Spleen (tissue), 11 donors: ENCODE measurements around the gene GJA3. TPM values are rescaled to one million over a fixed set of nuclear protein-coding genes. Genes with fewer than 3 reads are reported as not detected.

Source experiments
- DNase-seq: peaks from one replicate; pipeline ENCODE4 v3.0.0-alpha.2; 2020
- H3K27ac ChIP-seq, 8 donors: fragments of 200-600 bp; sonication (generic) in 7 of 8; 1 replicate in 4 of 8; 2 replicates in 4 of 8; pipeline versions ENCODE4 v1.5.0 to v1.8.0; 2016 to 2021; ENCODE audit warnings: inconsistent platforms in 4 of 8, mild to moderate bottlenecking in 4 of 8, moderate library complexity in 1 of 8
- H3K27me3 ChIP-seq, 7 donors: fragments of 200-600 bp; sonication (generic) in 6 of 7; replicated peaks in 1 of 7; 1 replicate in 4 of 7; 2 replicates in 3 of 7; pipeline versions ENCODE4 v1.5.0 to v1.8.0; 2016 to 2021; ENCODE audit warnings: inconsistent platforms in 3 of 7, mild to moderate bottlenecking in 1 of 7
- H3K36me3 ChIP-seq, 6 donors: fragments of 200-600 bp; sonication (generic) in 5 of 6; 1 replicate in 4 of 6; 2 replicates in 2 of 6; pipeline versions ENCODE4 v1.5.0 to v1.8.0; 2016 to 2021; ENCODE audit warnings: inconsistent platforms in 2 of 6
- H3K4me1 ChIP-seq, 6 donors: fragments of 200-600 bp; sonication (generic) in 5 of 6; 1 replicate in 3 of 6; 2 replicates in 3 of 6; pipeline versions ENCODE4 v1.5.0 to v1.8.0; 2016 to 2021; ENCODE audit warnings: inconsistent platforms in 3 of 6
- H3K4me3 ChIP-seq, 8 donors: fragments of 200-600 bp; sonication (generic) in 7 of 8; 1 replicate in 4 of 8; 2 replicates in 4 of 8; pipeline versions ENCODE4 v1.5.0 to v1.8.0; 2016 to 2021; ENCODE audit warnings: inconsistent platforms in 4 of 8, mild to moderate bottlenecking in 4 of 8, moderate library complexity in 2 of 8
- H3K9me3 ChIP-seq, 8 donors: fragments of 200-600 bp; sonication (generic) in 7 of 8; 1 replicate in 4 of 8; 2 replicates in 4 of 8; pipeline versions ENCODE4 v1.5.0 to v1.8.0; 2016 to 2021; ENCODE audit warnings: inconsistent platforms in 4 of 8
- CTCF ChIP-seq, 11 experiments: fragments of 200-600 bp in 7 of 11; fragments of 450-650 bp in 4 of 11; sonication (generic) in 4 of 11; IDR thresholded peaks in 8 of 11; conservative IDR thresholded peaks in 3 of 11; 1 replicate in 7 of 11; 2 replicates in 4 of 11; pipeline versions ENCODE4 v1.4.0 to v1.8.0; 2016 to 2021; ENCODE audit warnings: antibody characterized with exemption in 11 of 11, inconsistent platforms in 4 of 11, mild to moderate bottlenecking in 1 of 11
- POLR2A ChIP-seq, 3 donors: fragments of 450-650 bp; IDR thresholded peaks; one replicate each; pipeline ENCODE4 v1.5.1; 2017; ENCODE audit warnings: antibody characterized with exemption in 3 of 3, mild to moderate bottlenecking in 1 of 3
- POLR2AphosphoS5 ChIP-seq, 3 donors: sonication (generic); formaldehyde crosslinking; IDR thresholded peaks; one replicate each; pipeline ENCODE4 v1.5.1; 2017; ENCODE audit warnings: antibody characterized with exemption in 3 of 3
- WGBS, 5 donors: extraction: QIAGEN DNeasy Blood & Tissue Kit in 3 of 5; methylation state at CpG; one replicate each; pipeline versions ENCODE4 v1.1.5 to v1.1.7; 2013 to 2018; 5-methylcytosine and 5-hydroxymethylcytosine counted together
- intact Hi-C: fragments of 100-400 bp; cut with DNase I; formaldehyde crosslinking; loops from one replicate; pipeline ENCODE4 v1.15.0; 2023; ENCODE audit warnings: low total_unique reads
- polyA plus RNA-seq, 3 donors: library from polyadenylated mRNA; stranded (reverse); fragments of 200-250 nt; gene quantifications; one replicate each; pipeline ENCODE4 v1.2.1, GENCODE V29; 2013
- total RNA-seq, 7 donors: library from RNA; depleted of rRNA in 3 of 7; stranded (reverse); fragments of >200 nt in 3 of 7; fragmentation: NEBNext Ultra II Directional in 4 of 7; extraction: Animal tissue kit (Norgen Biotek cat#: 25700) in 4 of 7; gene quantifications; one replicate each; pipeline versions ENCODE4 v1.1.0 to v1.2.1, GENCODE V29; 2016 to 2021
- donor health status: healthy with polysubstance abuse.
- donor health status: DM: no; HTN: no; CAD: no; lungs with moderate emphysema.
- donor health status: DM: no; HTN: no; CAD: no.
- donor health status: Bipolar disorder and iron deficiency.
- donor health status: healthy.
- donor health status: DM: no; HTN: no; CAD: no.
- donor health status: DM: yes; HTN: yes; CAD: no.

Gene GJA3
- total and polyA plus RNA-seq, 10 donors, result 0.12 to 0.43 (median 0.25) TPM

GRCh38 chr13:20105161-20105689 lies 55.6 kb downstream of the GJA3 start:
- H3K36me3 ChIP-seq, result no peaks in the 10 kb centered on the region
- no peak overlapping the region for H3K4me3 ChIP-seq
- no peaks in the 10 kb centered on the region for H3K4me1 ChIP-seq
- intact Hi-C loops, result no loop called here
- H3K9me3 ChIP-seq, result no peaks in the 10 kb centered on the region
- DNase-seq, result no peak
- no peak overlapping the region for H3K27ac ChIP-seq
- TF ChIP-seq POLR2AphosphoS5 (IDR thresholded peaks at IDR 0.05) (no peak), POLR2A (IDR thresholded peaks at IDR 0.05) (no peak), CTCF (IDR thresholded peaks at IDR 0.05 in 8 of 11, conservative IDR thresholded peaks at IDR 0.05 in 3 of 11) (no peak)
- H3K27me3 ChIP-seq, result peaks cover 0 to 53% (median 9%) of the 10 kb centered on the region in 7 donors
- WGBS, 5 donors, result 73 to 85% (median 80%) methylated on average over 13 of the region's 13 CpGs

GRCh38 chr13:20102525-20103180 lies 58.2 kb downstream of the GJA3 start:
- Histone ChIP-seq H3K27ac (no peak overlapping the region), H3K27me3 (peaks cover 0 to 74% (median 14%) of the 10 kb centered on the region in 7 donors), H3K4me3 (no peak overlapping the region), H3K36me3 (no peaks in the 10 kb centered on the region), H3K4me1 (no peaks in the 10 kb centered on the region), H3K9me3 (no peaks in the 10 kb centered on the region)
- intact Hi-C loops, result no loop called here
- no peak for TF ChIP-seq CTCF (IDR thresholded peaks at IDR 0.05 in 8 of 11, conservative IDR thresholded peaks at IDR 0.05 in 3 of 11)
- TF ChIP-seq POLR2A (IDR thresholded peaks at IDR 0.05), result no peak
- TF ChIP-seq POLR2AphosphoS5 (IDR thresholded peaks at IDR 0.05), result no peak
- no peak for DNase-seq
- 31 to 42% (median 37%) methylated on average over 9 of the region's 9 CpGs for WGBS, 5 donors

DNA sequence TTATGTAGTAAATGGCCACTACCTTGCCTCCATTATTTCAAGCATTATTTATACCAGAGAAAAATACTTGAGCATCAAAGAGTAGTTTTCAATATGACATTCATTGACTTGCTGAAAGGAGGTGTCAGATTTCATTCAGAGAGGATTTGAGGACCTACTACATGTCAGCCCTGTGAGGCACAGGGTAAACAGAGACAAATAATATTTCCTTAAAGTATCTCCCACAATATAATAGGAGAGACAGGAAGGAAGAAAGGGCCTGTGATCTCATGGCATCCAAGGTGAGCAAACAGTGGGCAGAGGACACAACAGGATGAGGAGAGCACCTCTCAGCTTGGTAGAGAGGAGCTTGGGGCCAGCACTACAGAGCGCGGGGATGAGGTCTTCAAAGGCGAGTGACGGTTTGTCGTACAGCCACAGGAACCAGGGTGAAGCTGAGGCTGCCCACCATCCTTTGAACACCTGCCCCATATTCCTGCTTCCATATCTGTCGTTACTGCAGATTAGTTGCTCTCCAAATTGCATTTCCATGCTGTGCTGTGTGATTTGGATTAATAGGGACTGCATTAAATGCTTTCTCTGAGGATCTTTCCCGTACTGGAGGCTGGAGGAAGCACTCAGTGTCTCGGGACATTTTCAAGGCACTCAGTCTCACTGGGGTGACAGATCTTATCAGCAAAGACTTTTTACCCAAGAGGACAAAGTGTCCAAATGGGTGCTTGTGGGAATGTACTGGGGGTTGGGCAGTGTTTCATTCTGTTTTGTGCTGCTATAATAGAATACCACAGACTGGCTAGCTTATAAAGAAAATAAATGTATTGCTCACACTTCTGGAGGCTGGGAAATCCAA lies 59.2 kb downstream of the GJA3 start:
- no peaks in the 10 kb centered on the region for H3K4me1 ChIP-seq
- H3K27ac ChIP-seq, result no peak overlapping the region
- no peak overlapping the region for H3K4me3 ChIP-seq
- peaks cover 0 to 77% (median 14%) of the 10 kb centered on the region in 7 donors for H3K27me3 ChIP-seq
- no peak for TF ChIP-seq CTCF (IDR thresholded peaks at IDR 0.05 in 8 of 11, conservative IDR thresholded peaks at IDR 0.05 in 3 of 11)
- TF ChIP-seq POLR2AphosphoS5 (IDR thresholded peaks at IDR 0.05), result no peak
- no peak for DNase-seq
- no peaks in the 10 kb centered on the region for H3K9me3 ChIP-seq
- 54 to 67% (median 62%) methylated on average over 8 of the region's 8 CpGs for WGBS, 5 donors
- intact Hi-C loops, result no loop called here
- H3K36me3 ChIP-seq, result no peaks in the 10 kb centered on the region

GRCh38 chr13:20099319-20099718 lies 61.5 kb downstream of the GJA3 start:
- H3K27me3 ChIP-seq, result peaks cover 0 to 60% (median 10%) of the 10 kb centered on the region in 7 donors
- TF ChIP-seq CTCF (IDR thresholded peaks at IDR 0.05 in 8 of 11, conservative IDR thresholded peaks at IDR 0.05 in 3 of 11), result no peak
- TF ChIP-seq POLR2AphosphoS5 (IDR thresholded peaks at IDR 0.05), result no peak
- no peak for TF ChIP-seq POLR2A (IDR thresholded peaks at IDR 0.05)

More at GRCh38 chr13:20099319-20099718, 61.5 kb downstream of the GJA3 start:
- DNase-seq, result no peak
- no peak overlapping the region for H3K4me3 ChIP-seq
- intact Hi-C loops, result no loop called here
- no peaks in the 10 kb centered on the region for H3K9me3 ChIP-seq
- no peak overlapping the region for H3K27ac ChIP-seq
- 59 to 71% (median 67%) methylated on average over 9 of the region's 9 CpGs for WGBS, 5 donors
- H3K36me3 ChIP-seq, result no peaks in the 10 kb centered on the region
- no peaks in the 10 kb centered on the region for H3K4me1 ChIP-seq
